ENCODE results near the gene KBTBD4. TPM values are rescaled to one million over a fixed set of nuclear protein-coding genes. Genes with fewer than 3 reads are reported as not detected.

The KBTBD4 gene
- total and polyA plus RNA-seq, 8 donors: 3.5 to 13.0 (median 6.7) TPM

- intact Hi-C loops (cut with DNase I): no loop called here
- no peak for DNase-seq
- Histone ChIP-seq H3K27ac (no peak overlapping the region), H3K36me3 (peaks cover 2 to 25% (median 16%) of the 10 kb centered on the region in 3 donors), H3K4me1 (peaks cover 0 to 15% (median 12%) of the 10 kb centered on the region in 3 donors), H3K27me3 (no peaks in the 10 kb centered on the region), H3K4me3 (peak overlapping the region in 1 of 4 donors; percentile 94), H3K9me3 (no peaks in the 10 kb centered on the region)
- TF ChIP-seq, protein P1, sequence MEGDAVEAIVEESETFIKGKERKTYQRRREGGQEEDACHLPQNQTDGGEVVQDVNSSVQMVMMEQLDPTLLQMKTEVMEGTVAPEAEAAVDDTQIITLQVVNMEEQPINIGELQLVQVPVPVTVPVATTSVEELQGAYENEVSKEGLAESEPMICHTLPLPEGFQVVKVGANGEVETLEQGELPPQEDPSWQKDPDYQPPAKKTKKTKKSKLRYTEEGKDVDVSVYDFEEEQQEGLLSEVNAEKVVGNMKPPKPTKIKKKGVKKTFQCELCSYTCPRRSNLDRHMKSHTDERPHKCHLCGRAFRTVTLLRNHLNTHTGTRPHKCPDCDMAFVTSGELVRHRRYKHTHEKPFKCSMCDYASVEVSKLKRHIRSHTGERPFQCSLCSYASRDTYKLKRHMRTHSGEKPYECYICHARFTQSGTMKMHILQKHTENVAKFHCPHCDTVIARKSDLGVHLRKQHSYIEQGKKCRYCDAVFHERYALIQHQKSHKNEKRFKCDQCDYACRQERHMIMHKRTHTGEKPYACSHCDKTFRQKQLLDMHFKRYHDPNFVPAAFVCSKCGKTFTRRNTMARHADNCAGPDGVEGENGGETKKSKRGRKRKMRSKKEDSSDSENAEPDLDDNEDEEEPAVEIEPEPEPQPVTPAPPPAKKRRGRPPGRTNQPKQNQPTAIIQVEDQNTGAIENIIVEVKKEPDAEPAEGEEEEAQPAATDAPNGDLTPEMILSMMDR (IDR thresholded peaks at IDR 0.05): no peak
- ATAC-seq: no peak
- FAIRE-seq: no peak
- WGBS, 2 donors: 68 to 69% methylated on average over 13 of the region's 13 CpGs
Observed at GRCh38 chr11:47577460-47578041, 1.2 kb downstream of the KBTBD4 start.

GRCh38 chr11:47573321-47573720, 5.4 kb downstream of the KBTBD4 start:
- no peak for FAIRE-seq
- ATAC-seq: no peak
- no peak overlapping the region for H3K27ac ChIP-seq
- intact Hi-C loops (cut with DNase I): no loop called here
- peaks cover 0 to 10% (median 10%) of the 10 kb centered on the region in 3 donors for H3K4me1 ChIP-seq
- TF ChIP-seq, protein P1 (IDR thresholded peaks at IDR 0.05): no peak
- H3K9me3 ChIP-seq: no peaks in the 10 kb centered on the region
- no peak overlapping the region for H3K4me3 ChIP-seq
- peaks cover 0 to 27% (median 4%) of the 10 kb centered on the region in 3 donors for H3K36me3 ChIP-seq
- no peaks in the 10 kb centered on the region for H3K27me3 ChIP-seq
- WGBS, 2 donors: 83 to 86% methylated on average over 11 of the region's 11 CpGs
- DNase-seq: peak in 1 of 6 donors; percentile 28

- H3K36me3 ChIP-seq: peaks cover 0 to 27% (median 4%) of the 10 kb centered on the region in 3 donors
- no peaks in the 10 kb centered on the region for H3K9me3 ChIP-seq
- no peak overlapping the region for H3K4me3 ChIP-seq
- ATAC-seq (no peak), FAIRE-seq (no peak), DNase-seq (peak in 1 of 6 donors; percentile 36)
- H3K27ac ChIP-seq: no peak overlapping the region
- peaks cover 0 to 5% (median 4%) of the 10 kb centered on the region in 3 donors for H3K4me1 ChIP-seq
- H3K27me3 ChIP-seq: no peaks in the 10 kb centered on the region
- WGBS, 2 donors: 62 to 68% methylated on average over 8 of the region's 8 CpGs
- intact Hi-C loops (cut with DNase I): no loop called here
- TF ChIP-seq, protein P1 (IDR thresholded peaks at IDR 0.05): no peak
Observed at GRCh38 chr11:47572715-47573255, 6.0 kb downstream of the KBTBD4 start.

DNA sequence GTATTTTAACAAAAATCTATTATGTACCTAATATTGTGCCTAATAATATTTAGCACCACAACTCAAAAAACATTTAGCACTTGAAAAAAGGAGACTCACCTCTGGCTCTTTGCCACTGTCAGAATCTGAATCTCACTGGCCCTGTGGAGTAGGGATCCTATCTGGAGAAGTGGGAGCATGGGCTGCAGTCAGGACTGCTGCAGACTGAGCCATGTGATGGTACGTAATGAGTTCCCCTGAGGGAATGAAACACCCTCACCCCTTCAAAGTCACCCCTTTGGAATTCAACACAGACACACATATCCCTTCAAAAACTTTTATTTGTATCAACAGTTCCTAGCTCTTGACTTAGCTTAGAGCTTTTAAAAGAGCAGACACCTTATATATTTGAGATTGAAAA, 6.9 kb downstream of the KBTBD4 start:
- no peak overlapping the region for H3K4me3 ChIP-seq
- FAIRE-seq: no peak
- peaks cover 0 to 2% (median 0%) of the 10 kb centered on the region in 3 donors for H3K4me1 ChIP-seq
- H3K27ac ChIP-seq: no peak overlapping the region
- intact Hi-C loops (cut with DNase I): no loop called here
- peaks cover 0 to 27% (median 4%) of the 10 kb centered on the region in 3 donors for H3K36me3 ChIP-seq
- no peak for DNase-seq
- no peak for ATAC-seq
- 88 to 89% methylated on average over 1 of the region's 1 CpG for WGBS, 2 donors
- no peaks in the 10 kb centered on the region for H3K27me3 ChIP-seq
- TF ChIP-seq, protein P1 (IDR thresholded peaks at IDR 0.05): no peak
- no peaks in the 10 kb centered on the region for H3K9me3 ChIP-seq

DNA sequence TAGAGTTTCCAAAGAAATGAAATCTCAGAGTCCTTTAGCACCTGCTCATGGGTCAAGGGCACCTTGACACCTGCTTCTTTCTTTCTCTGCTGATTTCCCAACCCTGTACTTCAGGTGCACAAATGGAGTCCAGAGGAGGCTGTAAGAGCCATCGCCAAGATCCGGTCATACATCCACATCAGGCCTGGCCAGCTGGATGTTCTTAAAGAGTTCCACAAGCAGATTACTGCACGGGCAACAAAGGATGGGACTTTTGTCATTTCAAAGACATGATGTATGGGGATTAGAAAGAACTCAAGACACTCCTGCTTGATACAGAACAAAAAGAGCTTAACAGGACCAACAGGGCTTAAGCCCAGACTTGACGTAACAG, 7.4 kb downstream of the KBTBD4 start:
- ATAC-seq: no peak
- Histone ChIP-seq H3K9me3 (no peaks in the 10 kb centered on the region), H3K36me3 (peaks cover 0 to 27% (median 4%) of the 10 kb centered on the region in 3 donors), H3K4me3 (no peak overlapping the region), H3K27me3 (no peaks in the 10 kb centered on the region), H3K4me1 (peaks cover 0 to 7% (median 4%) of the 10 kb centered on the region in 3 donors), H3K27ac (no peak overlapping the region)
- no peak for FAIRE-seq
- WGBS, 2 donors: 83 to 86% methylated on average over 4 of the region's 4 CpGs
- no peak for DNase-seq
- intact Hi-C loops (cut with DNase I): no loop called here
- TF ChIP-seq, protein P1 (IDR thresholded peaks at IDR 0.05): no peak
